ENCODE results near the gene SLC12A4.
A peak's percentile ranks its signal among the peaks of the same experiment; 100 is the strongest.
"Not testable (repeated sequence)": the region's sequence is repeated elsewhere in the genome, so short reads cannot be mapped to it uniquely, and the experiment has no call there.

The SLC12A4 gene

DNA sequence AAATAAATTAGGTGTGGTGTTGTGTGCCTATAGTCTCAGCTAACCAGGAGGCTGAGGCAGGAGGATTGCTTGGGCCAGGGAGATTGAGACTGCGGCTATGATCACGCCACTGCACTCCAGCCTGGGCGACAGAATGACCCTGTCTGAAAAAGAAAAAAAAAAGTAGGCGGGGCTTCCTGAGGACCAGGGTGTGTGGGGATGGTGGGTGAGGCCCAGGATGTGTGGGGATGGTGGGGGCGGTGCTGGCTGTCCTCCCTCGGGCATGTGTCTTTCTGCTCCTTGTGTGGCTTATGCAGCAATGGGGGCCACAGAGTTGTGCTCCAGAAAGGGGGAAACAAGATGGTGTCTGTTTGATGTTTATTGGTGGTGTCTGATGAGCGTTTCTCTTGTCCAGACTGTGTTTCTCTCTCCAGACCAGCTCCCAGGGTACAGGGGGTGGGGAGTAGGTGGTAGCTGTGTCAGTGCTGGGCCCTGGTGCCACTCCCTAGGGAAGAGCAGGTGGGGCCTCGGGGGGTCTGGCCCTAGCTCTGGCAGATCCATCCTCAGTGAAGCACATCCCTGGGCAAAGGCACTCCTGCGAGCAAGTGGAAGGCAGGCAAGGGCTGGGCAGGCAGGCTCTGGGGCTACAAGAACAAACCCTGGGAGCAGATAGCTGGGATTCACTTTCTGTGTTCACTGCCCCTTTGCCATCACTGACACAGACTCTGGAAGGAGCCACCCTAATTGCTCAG, 26.8 kb downstream of the SLC12A4 start:
- DNase-seq (ENCODE audit: low spot score) = no peak

DNA sequence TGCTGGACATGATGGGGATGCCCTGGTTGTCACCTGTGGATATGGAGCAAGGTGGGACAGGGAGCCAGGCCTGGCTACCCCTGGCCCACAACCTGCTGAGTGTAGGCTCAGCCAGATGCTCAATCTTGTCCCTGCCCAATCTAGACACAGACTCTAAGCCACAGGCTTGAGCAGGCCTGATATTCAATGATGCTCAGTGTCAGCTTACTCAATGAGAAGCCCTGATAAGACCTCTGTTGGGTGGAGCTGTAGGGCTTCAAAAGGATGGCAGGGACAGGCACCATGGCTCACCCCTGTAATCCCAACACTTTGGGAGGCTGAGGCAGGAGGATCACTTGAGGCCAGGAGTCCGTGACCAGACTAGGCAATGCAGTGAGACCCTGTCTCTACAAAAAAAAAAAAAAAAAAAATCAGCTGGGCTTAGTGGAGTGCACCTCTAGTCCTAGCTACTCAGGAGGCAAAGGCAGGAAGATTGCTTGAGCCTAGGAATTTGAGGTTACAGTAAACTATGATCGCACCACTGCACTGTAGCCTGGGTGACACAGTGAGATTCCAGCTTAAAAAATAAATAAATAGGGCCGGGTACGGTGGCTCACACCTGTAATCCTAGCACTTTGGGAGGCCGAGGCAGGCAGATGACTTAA, 27.9 kb downstream of the SLC12A4 start:
- DNase-seq (ENCODE audit: low spot score) = no peak

DNA sequence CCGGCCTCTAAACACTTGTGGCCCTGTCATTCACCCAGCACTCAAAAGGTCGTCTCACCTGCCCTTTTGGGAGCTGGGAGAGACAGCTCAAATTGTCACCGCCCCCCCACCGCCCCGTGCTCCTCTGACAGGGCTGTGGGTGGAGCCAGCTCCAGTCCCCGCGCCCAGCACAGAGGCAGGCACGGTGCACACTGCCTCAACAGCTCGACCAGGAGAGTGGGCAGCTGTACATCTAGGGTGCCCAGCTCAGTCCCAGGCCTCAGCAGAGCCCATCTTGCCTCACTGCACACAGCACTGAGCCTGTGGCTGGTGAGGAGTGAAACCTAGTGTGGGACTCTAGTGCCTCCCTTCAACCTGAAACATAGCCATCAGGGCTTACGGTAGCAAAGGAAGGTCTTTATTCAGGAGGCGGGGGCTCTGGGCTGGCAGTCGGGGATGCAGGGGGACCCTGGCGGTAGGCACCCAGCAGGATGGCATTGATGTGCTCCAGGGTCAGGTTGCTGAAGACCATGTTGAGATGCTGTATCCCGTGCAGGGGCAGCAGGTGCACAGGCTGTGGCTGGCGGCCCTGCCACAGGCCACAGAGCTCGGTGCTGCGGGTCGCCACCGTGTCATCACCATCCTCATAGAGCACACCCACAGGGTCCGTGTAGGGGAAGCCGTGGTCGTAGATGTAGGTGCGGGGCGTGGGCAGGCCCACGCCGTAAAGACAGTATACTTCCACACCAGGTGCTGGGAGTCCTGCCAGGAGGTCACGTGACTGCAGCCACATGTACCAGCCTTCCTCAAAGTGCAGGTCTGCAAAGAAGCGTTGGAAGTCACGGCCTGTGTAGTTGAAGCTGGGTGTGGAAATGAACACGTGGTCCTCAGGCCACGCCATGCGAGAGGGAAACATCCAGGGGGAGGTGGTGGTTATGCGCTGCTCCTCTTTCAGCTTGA, 28.7 kb downstream of the SLC12A4 start:
- no peak for DNase-seq (ENCODE audit: low spot score)

DNA sequence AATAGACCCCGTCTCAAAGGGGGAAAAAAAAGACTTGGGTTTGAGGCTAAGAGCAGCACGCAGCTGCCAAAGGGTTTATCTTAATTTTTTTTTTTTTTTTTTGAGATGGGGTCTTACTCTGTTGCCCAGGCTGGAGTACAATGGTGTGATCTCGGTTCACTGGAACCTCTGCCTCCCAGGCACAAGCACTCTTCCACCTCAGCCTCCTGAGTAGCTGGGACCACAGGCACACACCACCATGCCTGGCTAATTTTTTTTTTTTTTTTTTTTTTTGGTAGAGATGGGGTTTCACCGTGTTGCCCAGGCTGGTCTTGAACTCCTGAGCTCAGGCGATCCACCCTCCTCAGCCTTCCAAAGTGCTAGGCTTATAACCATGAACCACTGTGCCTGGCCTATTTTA, 30.7 kb downstream of the SLC12A4 start:
- DNase-seq (ENCODE audit: low spot score) = not testable (repeated sequence)

DNA sequence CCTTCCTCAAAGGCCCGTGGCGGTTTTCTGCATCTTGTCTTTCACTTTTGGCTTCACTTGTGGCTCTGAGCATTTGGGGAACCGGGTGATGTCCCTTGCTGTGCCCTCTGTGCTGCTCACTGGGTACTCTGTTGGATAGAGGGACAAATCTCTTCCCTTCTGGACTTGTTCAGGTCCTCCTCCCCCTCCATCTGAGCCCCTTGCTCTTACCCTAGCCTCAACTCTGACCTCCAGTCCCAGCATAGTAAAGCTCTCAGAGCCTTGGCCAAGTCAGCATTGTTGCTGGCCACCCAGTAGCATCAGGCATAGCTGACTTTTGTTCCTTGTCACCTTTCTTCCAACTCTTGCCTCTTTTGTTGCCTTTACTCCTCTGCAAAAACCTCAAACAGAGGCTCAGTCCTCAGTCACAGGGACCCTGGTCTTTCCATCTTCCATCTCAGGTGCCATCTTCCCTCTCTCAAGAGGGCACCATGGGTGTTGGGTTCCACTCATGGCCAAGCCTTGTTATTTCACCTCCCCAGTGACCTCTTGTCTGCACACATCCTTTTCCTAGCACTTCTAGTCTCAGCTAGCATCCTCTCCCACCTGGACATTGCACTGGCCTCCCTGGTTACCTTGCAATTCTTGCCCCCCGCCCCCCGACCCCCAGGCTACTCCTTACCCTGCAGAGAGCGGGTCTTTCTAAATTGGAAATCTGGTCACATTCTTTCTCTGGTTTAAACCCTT, 31.4 kb downstream of the SLC12A4 start:
- peak; percentile 90 for DNase-seq (ENCODE audit: low spot score)

DNA sequence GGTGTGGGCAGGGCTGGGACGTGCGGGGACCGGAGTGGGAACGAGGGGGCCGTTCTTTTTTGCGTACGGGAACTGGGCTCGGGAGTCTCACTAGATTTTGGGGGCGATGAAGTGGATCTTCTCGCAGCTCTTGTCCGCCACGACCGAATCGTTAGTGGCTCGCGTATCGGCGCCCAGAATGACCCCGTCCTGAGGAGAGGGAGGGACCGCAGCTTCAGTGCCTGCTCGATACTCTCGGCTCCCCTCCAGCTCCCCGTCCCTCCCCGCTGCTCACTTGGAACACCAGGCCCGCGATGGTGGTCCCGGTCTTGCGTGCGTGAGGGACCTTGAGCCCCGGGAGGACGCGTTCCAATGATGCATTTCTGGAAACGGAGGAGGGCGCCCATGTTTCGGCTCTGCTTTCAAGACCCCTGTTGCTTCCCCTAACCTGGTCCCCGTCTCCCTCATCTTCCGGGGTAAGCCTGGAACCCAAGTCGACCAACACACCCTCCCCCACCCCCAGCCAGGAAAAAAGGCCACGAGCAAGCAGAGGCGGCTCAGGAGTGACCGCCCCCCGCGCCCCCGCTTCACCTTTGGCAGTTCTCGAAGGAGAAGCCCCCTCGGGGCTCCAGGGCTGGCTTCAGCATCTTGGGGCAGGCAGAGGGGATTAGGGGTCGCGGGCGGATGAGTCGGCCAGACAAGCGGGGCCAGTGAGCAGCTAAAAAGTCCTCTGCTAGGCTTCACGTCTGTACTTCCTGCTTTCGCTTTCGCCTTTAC, 32.1 kb downstream of the SLC12A4 start, which contains the start of gene PSMB10:
TSS of gene PSMB10 (minus strand) at position 727 of the 756 bp plus-strand sequence. CDS start at position 626, 101 bp downstream.
- DNase-seq (ENCODE audit: low spot score) = peak; percentile 77

DNA sequence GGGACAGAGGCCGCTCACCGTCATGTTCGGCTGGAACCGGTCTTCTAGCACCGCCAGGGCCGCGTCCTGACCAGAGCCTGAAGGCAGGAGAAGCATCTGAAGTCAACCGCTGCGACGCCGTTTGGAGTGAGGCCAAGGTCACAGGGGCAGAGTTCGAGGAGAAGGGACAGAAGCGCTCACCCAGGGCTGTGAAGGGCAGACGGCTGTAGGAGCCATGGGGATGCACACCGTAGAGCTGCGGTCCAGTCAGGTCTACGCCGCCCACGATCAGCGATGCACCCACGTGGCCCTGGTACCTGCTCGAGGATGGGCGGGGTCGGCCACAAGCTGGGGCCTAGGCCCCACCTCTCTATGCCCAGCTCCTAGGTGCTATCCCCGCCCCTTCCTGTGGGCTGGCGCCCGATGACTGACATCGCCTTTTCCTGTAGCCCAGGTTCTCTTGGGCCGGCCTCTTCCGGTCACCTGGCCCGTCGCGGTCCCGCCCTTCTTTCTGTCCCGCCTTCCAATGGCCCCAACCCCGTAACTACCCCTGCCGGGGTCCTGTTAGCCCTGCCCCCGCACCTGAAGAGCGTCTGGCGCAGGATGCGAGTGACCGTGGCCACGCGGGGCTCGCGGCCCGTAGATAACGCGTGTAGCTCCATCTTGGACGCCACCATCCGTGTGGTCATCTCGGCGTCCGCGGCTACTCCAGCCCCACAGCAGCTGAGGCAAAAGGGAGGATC, 32.9 kb downstream of the SLC12A4 start:
- peak; percentile 99 for DNase-seq (ENCODE audit: low spot score)

DNA sequence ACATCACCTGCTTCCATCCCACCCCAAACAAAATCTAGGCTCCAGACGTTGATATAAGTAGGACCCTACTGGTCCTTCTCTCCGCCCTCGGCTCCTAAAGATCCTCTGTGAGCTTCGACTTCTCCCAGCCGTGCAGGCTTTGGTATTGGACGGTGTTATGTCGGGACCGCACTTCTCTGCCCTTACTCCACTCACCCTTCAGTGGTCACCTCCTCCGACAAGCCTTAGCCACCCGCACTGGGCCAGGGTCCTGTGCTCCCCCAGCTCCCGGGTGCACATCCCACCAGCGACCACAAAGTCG, 33.4 kb downstream of the SLC12A4 start:
- no peak for DNase-seq (ENCODE audit: low spot score)

DNA sequence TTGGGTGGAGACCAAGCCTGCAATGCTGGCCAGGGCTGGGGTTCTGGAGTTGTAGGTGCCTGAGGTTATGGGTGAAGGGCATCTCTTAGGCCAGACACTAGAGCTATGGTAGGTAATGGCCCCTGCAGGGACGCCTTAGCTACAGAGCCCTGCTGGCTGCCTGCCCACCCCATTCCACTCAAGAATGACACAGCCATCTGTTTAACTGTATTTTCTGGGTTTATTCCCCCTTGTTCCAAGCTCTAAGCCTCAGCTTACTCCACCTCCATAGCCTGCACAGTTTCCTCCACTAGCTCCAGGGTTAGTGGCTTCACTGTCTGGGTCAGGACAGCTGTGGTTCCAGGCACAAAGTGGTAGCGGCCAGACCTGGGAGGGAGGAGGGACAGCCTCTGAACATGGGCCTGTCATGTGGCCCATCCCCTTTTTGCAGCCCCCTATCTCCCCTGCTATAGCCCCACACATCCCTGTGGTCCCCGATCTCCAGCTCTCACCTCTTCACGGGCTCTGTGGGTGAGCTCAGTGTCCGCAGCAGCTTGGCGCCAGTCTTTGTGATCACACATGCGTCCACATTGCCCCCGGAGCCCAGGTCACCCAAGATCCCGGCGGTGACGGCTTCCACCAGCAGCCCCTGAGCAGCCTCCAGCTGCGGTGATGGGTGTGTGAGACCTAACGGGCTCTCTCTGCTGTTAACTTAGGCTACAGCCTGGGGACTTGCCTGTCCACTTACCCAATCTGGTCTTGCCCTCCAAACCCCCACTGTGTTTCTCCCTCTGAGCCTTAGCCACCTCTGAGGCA, 33.9 kb downstream of the SLC12A4 start:
- DNase-seq (ENCODE audit: low spot score) = no peak

DNA sequence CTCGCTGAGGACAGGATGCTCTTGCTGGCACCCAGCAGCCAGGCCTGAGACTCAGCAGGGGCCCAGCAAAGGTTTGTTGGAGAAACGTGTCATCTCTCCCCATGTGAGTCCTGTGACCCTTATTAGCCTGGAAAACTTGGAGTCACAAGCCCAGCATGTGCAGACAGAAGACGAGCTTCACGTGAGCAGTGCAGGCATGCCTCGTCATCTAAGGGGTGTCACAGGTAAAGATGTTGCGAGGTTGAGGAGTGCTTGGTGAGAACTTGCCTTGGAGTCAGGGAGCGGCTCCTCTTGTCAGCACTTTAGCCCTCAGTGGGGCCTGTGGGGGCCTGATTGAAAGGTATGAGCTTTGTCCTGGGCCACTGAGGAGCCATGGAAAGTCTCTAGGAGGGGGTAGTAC, 34.6 kb downstream of the SLC12A4 start:
- DNase-seq (ENCODE audit: low spot score) = no peak

DNA sequence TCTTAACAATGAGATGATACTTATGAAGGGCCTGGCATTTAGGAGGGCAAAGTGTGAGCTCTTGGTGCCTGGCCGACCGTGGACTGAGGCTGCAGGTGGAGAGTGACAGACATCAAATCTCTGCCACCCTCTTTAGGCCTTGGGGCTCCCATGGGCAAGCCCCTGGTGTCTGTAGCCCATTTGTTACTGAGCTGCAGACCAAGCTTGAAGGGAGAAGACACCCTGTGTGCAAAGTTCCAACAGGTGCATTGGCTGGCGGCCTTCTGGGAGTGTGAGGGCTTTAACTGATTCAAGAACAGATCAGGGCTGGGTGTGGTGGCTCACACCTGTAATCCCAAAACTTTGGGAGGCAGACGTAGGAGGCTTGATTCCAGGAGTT, 36.0 kb downstream of the SLC12A4 start:
- no peak for DNase-seq (ENCODE audit: low spot score)

DNA sequence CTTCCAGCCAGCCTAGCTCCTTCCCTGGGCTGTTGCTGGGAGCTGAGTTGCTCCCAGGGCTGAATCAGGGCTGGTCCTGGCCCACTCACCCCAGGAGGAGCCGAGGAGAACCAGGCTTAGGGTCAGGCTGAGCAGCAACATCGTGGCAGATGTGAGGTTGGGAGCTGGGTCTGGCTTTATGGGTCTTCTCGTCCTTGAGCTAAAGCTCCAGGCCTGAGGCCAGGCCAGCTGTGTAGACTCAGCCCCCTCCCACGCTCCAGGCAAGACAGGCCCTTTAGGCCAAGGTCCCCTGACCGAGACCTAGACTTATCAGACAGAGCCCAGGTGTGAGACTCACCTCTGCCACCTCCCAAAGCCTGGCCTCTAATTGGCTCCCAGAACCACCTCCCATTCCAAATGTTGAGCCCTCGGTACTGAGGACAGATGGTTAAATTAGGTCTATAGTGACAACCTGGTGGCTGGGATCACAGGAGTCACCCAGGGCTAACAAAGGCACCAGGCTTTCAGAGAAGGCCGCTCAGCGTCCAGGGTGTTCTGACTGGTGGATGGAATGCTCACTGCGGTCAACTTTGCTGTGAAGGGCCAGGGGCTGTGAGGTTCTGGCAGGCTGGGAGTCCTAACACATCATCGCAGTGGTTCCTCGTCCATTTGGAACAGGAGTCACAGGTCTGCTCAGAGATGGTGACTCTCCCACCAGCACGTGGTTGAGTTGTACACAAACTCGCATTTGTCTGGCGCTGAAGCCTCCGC, 36.5 kb downstream of the SLC12A4 start, which contains the start of gene CTRL:
TSS of gene CTRL (minus strand) at position 151 of the 750 bp plus-strand sequence. CDS start at position 141, 10 bp downstream.
- DNase-seq (ENCODE audit: low spot score) = no peak

DNA sequence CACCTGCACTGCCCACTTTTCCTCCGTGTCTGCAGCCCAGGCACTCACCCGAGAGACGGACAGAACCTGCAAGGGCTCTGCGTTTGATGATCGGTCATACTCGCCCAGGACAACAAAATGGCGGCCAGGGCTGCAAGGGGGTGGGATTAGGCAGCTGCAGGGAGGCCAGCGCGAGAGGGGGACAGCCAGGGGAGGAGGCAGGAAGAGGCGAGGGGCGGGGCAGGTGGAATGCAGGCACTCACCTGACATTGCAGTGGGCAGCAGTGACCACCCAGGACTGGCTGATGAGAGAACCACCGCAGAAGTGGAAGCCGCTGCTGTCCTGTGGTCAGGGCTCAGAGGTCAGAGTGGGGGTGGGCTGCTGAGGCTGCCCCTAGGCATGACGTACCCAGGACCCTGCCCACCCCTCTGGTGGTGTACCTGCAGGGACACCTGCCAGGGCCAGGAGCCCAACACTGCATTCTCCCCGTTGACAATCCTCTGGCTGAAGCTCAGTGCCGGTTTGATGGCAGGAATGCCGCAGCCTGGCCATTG, 37.7 kb downstream of the SLC12A4 start:
- DNase-seq (ENCODE audit: low spot score) = no peak

DNA sequence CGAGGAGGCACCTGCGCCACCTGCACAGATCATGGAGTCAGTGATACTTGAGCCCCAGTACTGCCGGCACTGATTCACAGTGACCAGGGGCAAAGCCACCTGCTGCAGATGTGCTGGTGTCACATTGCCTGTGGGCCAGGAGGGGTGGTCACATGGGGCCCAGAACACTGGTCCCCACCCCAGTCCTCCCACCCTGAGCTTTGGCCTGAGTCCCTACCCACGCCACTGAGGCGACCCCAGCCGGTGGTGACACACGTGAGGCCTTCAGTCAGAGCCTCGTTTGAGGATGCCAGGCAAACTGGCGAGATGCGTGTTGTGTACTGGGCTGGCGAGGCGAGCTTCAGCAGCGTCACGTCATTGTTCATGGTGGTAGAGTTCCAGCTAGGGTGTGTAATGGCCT, 38.2 kb downstream of the SLC12A4 start:
- DNase-seq (ENCODE audit: low spot score) = no peak

DNA sequence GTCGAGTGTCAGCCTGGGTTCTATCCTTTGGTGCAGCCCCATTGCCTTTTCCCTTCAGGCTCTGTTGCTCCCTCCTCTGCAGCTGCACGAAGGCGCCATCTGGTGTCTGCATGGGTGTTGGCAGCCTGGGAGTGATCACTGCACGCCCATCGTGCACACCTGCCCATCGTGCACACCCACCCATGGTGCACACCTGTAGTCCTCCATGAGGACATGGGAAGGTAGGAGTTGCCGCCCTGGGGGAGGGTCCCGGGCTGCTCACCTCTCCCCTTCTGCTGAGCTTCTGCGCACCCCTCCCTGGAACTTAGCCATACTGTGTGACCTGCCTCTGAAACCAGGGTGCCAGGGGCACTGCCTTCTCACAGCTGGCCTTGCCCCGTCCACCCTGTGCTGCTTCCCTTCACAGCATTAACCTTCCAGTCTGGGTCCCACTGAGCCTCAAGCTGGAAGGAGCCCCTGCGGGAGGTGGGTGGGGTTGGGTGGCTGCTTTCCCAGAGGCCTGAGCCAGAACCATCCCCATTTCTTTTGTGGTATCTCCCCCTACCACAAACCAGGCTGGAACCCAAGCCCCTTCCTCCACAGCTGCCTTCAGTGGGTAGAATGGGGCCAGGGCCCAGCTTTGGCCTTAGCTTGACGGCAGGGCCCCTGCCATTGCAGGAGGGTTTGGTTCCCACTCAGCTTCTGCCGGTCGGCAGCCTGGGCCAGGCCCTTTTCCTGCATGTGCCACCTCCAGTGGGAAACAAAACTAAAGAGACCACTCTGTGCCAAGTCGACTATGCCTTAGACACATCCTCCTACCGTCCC, 39.7 kb downstream of the SLC12A4 start:
- peak; percentile 88 for DNase-seq (ENCODE audit: low spot score)

DNA sequence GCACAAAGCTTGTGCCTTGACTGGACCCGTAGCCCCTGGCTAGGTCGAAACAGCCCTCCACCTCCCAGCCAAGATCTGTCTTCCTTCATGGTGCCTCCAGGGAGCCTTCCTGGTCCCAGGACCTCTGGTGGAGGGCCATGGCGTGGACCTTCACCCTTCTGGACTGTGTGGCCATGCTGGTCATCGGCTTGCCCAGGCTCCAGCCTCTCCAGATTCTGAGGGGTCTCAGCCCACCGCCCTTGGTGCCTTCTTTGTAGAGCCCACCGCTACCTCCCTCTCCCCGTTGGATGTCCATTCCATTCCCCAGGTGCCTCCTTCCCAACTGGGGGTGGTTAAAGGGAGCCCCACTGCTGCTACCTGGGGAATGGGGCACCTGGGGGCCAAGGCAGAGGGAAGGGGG, 40.3 kb downstream of the SLC12A4 start:
- no peak for DNase-seq (ENCODE audit: low spot score)

DNA sequence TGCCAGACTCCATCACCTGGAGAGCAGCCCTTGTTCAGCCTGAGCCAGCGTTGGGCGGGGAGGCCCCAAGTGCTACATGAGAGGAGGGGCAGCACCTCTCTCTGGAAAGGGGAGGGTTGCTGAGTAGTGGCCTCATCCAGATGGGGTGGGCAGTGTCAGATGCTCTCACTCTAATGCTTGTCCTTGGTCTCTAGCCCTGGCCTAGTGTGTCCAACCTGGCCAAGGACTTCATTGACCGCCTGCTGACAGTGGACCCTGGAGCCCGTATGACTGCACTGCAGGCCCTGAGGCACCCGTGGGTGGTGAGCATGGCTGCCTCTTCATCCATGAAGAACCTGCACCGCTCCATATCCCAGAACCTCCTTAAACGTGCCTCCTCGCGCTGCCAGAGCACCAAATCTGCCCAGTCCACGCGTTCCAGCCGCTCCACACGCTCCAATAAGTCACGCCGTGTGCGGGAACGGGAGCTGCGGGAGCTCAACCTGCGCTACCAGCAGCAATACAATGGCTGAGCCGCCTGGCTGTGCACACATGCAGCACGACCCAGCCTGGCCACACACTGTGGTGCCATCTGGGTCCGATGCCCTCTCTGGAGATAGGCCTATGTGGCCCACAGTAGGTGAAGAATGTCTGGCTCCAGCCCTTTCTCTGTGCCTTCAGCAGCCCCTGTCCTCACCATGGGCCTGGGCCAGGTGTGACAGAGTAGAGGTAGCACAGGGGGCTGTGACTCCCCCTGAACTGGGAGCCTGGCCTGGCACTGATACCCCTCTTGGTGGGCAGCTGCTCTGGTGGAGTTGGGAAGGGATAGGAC, 41.1 kb downstream of the SLC12A4 start:
- DNase-seq (ENCODE audit: low spot score) = no peak

Data from germinal center (tissue), 1 donor.